Glomerular endothelial cell (primary cell): ENCODE results near the gene LRFN5. TPM values are rescaled to one million over a fixed set of nuclear protein-coding genes. Genes with fewer than 3 reads are reported as not detected.

Experiments
- DNase-seq: peaks from one replicate; pipeline ENCODE4 v3.0.0-alpha.2; 2011; ENCODE audit warnings: low read depth, low spot score; ENCODE audit errors: extremely low read depth
- total RNA-seq: library from RNA; depleted of rRNA; stranded (reverse); fragments of >200 nt; gene quantifications from 2 replicates; pipeline ENCODE4 v1.2.3, GENCODE V29; 2015

The LRFN5 gene
- total RNA-seq, 1 donor from 2014 or later = 0.41 TPM

- no peak for DNase-seq
These were observed 160.1 kb downstream of the LRFN5 start for GRCh38 chr14:41766772-41767171.

GRCh38 chr14:41773536-41774279, 167.0 kb downstream of the LRFN5 start:
- no peak for DNase-seq

GRCh38 chr14:41782511-41782910, 175.8 kb downstream of the LRFN5 start:
- no peak for DNase-seq

GRCh38 chr14:41783403-41783802, 176.7 kb downstream of the LRFN5 start:
- DNase-seq = no peak

GRCh38 chr14:41785696-41786095, 179.0 kb downstream of the LRFN5 start:
- no peak for DNase-seq

- no peak for DNase-seq
These were observed 193.1 kb downstream of the LRFN5 start for GRCh38 chr14:41799817-41800216.

DNA sequence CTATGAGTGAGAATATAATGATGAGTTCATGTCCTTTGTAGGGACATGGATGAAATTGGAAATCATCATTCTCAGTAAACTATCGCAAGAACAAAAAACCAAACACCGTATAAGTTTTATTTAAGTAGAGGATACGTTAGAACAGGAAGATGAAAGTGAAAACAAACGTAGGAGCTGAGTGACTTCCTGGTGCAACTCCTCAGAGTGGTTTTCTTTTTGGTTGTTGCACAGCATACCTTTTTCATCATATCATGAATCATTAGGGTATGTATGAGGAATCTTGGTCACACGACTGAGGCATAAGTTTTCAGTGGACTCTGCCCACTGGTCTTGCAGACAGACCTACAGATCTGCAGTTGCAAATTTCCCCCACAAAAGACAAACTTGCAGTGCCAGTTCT, 199.0 kb downstream of the LRFN5 start:
- no peak for DNase-seq

DNA sequence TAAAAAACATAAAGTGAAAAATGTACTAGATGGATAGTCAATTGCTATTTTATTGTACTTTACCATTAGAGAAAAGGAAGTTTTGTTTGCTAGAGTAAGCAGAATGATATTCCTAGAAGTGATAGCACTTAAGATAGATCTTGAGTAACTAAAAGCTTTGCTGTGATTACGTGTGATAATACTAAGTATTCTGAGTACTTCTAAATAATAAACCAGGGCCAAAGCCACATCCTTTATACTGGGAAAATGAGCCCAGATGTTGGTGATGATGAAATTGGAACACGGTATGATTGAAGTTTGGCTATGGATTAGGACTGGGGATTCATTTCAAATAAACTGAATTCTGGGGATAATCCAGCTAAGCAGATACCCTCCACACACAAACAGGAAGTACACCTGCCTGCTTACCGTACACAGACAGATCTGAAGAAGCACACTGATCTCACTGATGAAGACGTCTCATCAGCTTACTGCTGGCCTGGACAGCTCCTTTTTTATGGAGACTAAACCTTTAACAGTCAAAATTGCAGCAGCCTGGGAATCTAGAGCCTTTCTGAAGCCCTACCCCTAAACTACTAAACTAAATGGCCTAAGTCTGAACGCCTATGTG, 199.8 kb downstream of the LRFN5 start:
- no peak for DNase-seq

GRCh38 chr14:41810362-41810761, 203.7 kb downstream of the LRFN5 start:
- DNase-seq = no peak

DNA sequence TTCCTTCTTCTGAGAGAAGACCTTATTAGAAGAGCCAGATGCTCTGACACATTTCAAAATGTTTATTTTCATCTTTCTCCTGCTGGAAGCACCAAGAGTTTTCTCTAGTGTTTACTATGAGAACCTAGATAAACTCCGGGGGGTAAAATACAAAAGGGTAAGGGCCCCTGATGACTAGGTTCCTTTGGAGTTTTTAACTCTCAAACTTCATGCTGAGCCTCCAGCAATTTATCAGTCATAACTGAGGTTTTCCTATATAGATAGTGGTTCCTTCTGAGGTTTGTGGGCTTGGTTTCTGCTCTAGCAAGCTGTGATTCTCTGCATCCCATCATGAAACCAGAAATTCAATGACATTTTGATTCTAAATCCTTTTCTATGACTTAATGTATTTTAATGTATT, 210.9 kb downstream of the LRFN5 start:
- DNase-seq = no peak

GRCh38 chr14:41824441-41824840, 217.8 kb downstream of the LRFN5 start:
- DNase-seq = no peak

- no peak for DNase-seq
These were observed 218.9 kb downstream of the LRFN5 start for GRCh38 chr14:41825622-41826021.

GRCh38 chr14:41830714-41831406, 224.2 kb downstream of the LRFN5 start:
- no peak for DNase-seq

DNA sequence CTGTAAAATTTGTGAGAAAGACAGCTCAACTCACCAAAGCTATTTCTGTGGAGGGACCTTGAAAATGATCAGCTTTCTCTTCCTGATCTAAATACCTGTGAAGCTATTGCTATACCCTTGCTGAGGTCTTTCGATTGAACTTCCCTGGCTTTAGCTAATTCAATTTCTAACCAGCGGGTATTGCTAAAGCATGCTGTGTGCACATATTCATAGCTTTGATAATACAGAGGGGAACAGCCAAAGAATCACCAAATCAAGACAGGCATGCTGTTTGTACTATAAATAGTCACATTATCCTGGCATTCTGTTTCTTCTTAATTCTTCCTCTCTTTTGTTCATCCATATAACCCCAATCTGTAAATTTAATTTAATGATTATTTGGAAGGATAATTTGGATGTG, 233.0 kb downstream of the LRFN5 start:
- DNase-seq = no peak

GRCh38 chr14:41859336-41859735, 252.7 kb downstream of the LRFN5 start:
- no peak for DNase-seq

DNA sequence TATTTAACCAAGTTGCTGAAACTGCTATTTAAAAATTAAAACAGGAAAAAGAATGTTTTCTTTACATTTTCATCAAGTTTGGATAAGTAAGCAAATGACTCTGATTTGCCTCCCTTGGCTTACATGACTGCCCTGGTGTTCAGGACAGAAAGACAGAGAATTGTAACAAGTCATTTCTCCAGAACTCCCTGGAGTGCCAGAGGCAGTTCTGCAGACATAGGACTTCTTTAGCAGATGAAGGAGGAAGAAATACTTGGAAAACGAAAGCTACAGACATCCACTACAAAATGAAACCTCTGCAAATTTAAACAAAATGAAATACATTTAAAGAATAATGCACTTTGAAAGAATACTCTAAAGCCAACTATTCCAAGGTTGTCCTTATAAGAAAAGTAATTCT, 253.9 kb downstream of the LRFN5 start:
- no peak for DNase-seq

DNA sequence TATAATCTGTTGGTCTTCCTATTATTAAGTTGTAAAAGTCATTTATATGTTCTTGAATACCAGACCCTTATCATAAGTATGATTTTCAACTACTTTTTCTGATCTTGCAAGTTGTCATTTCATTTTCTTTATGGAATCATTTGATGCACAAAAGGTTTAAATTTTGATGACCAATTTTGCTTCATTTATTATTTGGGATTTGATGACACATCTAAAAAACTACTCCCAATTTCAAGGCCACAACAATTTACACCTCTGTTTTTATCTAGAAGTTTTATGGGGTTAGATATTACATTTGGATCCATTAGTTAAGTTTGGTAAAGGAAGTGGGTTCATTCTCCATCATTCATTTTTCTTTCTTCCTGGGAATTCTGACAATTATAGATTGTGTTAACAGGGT, 259.2 kb downstream of the LRFN5 start:
- no peak for DNase-seq

DNA sequence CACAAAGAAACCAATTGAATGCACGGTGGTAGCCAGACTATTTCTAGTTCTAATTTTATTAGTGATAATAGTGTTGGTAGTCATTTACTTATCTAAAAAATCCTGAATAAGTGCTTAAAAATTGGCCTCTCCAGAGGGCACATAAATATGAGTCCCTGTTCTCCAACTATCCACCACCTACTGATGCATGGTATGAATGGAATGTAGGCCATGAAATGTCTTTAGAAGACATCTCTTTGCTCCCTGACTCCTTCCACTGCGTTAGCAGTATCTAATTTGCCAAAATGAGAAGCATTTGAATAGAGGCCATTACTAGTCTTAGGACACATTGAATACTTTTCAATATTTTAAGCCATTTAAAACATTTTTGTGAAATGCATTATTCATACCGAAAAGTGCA, 261.7 kb downstream of the LRFN5 start:
- no peak for DNase-seq

DNA sequence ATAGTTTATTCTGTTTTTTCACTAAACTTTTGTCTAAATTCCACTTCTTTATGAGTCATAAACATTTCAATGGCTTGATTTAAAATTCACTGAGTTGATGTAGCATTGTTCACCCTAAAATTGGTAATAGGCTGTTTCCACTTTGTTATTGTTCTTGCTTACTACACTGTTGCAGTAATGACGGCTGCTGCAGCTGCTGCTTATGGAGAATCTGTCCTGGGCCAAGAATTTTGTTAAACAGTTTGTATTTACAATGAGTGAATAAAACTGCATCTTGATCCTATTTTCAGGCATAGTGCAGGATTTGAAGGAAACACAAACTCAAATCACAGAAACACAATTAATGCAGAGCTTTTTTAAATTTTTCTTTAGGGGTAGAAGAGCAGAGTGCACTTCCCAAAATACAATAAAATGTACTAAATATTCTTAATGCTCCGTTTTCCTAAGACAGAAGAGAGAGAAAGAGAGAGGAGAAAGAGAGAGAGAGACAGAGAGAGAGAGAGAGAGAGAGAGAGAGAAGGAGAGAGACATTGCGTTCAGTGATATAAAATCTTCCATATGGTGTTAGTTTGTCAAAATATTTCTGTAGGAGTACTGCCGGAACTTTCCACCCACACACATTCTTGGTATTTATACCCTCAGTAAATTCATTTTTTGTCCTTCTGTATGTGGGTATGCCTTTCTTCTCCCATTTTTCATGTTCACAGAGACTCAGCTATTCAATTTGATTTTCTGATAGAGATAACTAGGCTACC, 266.4 kb downstream of the LRFN5 start:
- no peak for DNase-seq

- no peak for DNase-seq
These were observed 267.1 kb downstream of the LRFN5 start for GRCh38 chr14:41873686-41874317.

GRCh38 chr14:41875116-41875515, 268.4 kb downstream of the LRFN5 start:
- no peak for DNase-seq
